K562 (cell line): ENCODE measurements around the gene THAP9. TPM values are rescaled to one million over a fixed set of nuclear protein-coding genes. Genes with fewer than 3 reads are reported as not detected.

Experiments used
- CHD1 ChIP-seq: fragments of 200-600 bp; sonication (generic); IDR thresholded peaks from one replicate; pipeline ENCODE4 v1.6.1; 2012; ENCODE audit warnings: mild to moderate bottlenecking, moderate library complexity, low read length, inconsistent platforms
- JUN ChIP-seq, 2 experiments: sonication (generic) in 1 of 2; formaldehyde crosslinking in 1 of 2; IDR thresholded peaks; 2 replicates each; pipeline versions ENCODE4 v1.6.1 to v1.8.0; 2012 to 2022; ENCODE audit warnings: borderline replicate concordance in 2 of 2, mild to moderate bottlenecking in 2 of 2, improper control_type of control experiment in 1 of 2, low read depth in 1 of 2, low read length in 1 of 2, missing genetic modification reagents in 1 of 2
- NBN ChIP-seq: fragments of 450-650 bp; IDR thresholded peaks from 2 replicates; pipeline ENCODE4 v1.6.1; 2016; ENCODE audit warnings: low read depth, mild to moderate bottlenecking
- SIN3A ChIP-seq, 2 experiments: fragments of 150-350 bp in 1 of 2; IDR thresholded peaks; 2 replicates each; pipeline ENCODE4 v1.6.1; 2011 to 2016; ENCODE audit warnings: borderline replicate concordance in 2 of 2, low read depth in 2 of 2, low read length in 2 of 2, mild to moderate bottlenecking in 2 of 2, moderate library complexity in 2 of 2; ENCODE audit not compliant: control insufficient read depth in 1 of 2
- SMARCA4 ChIP-seq: fragments of 450-650 bp; IDR thresholded peaks from 2 replicates; pipeline ENCODE4 v1.6.1; 2016
- TARDBP ChIP-seq: fragments of 450-650 bp; IDR thresholded peaks from 2 replicates; pipeline ENCODE4 v1.6.1; 2016
- ZNF282 ChIP-seq: sonication (generic); formaldehyde crosslinking; IDR thresholded peaks from 2 replicates; pipeline ENCODE4 v1.8.1; 2023; ENCODE audit warnings: missing genetic modification reagents
- ZNF639 ChIP-seq, 2 experiments: fragments of 200-800 bp in 1 of 2; sonication (Bioruptor generic) in 1 of 2; sonication (generic) in 1 of 2; formaldehyde crosslinking in 1 of 2; IDR thresholded peaks in 1 of 2; conservative IDR thresholded peaks in 1 of 2; 2 replicates each; pipeline versions ENCODE4 v1.5.0 to v1.6.1; 2016 to 2020; ENCODE audit warnings: missing compliant biosample characterization in 1 of 2, missing genetic modification characterization in 1 of 2, missing genetic modification reagents in 1 of 2
- polyA plus RNA-seq, 8 experiments: library from polyadenylated mRNA; depleted of rRNA in 4 of 8; stranded (reverse) in 5 of 8; unstranded in 3 of 8; fragments of >200 nt; fragmentation: Nextera tagmentation in 2 of 8; fragmentation: Illumina TruSeq in 1 of 8; extraction: Ambion mirVana in 2 of 8; extraction: Trizol in 1 of 8; gene quantifications; 2 replicates each; pipeline versions ENCODE4 v1.2.1 to v1.2.3, GENCODE V29; 2011 to 2014; ENCODE audit warnings: inconsistent platforms in 1 of 8, missing spikeins in 1 of 8
- total RNA-seq, 7 experiments: library from RNA; depleted of rRNA in 6 of 7; stranded (reverse); fragments of >200 nt in 6 of 7; fragmentation: Illumina TruSeq in 2 of 7; extraction: Trizol in 2 of 7; gene quantifications; 2 replicates each; pipeline versions ENCODE4 v1.2.1 to v1.2.3, GENCODE V29; 2011 to 2021; ENCODE audit warnings: low replicate concordance in 1 of 7
- TF ChIP-seq, protein P1 (sequence below): fragments of 450-650 bp; IDR thresholded peaks from 2 replicates; pipeline ENCODE4 v1.6.1; 2018; ENCODE audit not compliant: partially characterized antibody
- TF ChIP-seq, protein P2 (sequence below): sonication (generic); formaldehyde crosslinking; IDR thresholded peaks from 2 replicates; pipeline ENCODE4 v1.8.1; 2023; ENCODE audit warnings: mild to moderate bottlenecking, missing genetic modification reagents, moderate library complexity
- TF ChIP-seq, protein P3 (sequence below), 2 experiments: fragments of 450-650 bp; formaldehyde crosslinking in 1 of 2; IDR thresholded peaks; 2 replicates each; pipeline versions ENCODE4 v1.4.0 to v1.6.1; 2014 to 2020; ENCODE audit warnings: mild to moderate bottlenecking in 2 of 2, borderline replicate concordance in 1 of 2, low read depth in 1 of 2

The THAP9 gene
- total and polyA plus RNA-seq, 9 of the 15 experiments (the other 6 are each of a cell fraction or from before 2014, with no cell fraction given): 3.4 to 7.0 (median 5.4) TPM

GRCh38 chr4:82901183-82901718, 716 bp downstream of the THAP9 start (continued):
- TF ChIP-seq CHD1 (peak; percentile 91), ZNF639 (CRISPR knock-in tag; conservative IDR thresholded peaks at IDR 0.05 in 1 of 2, IDR thresholded peaks at IDR 0.05 in 1 of 2) (no peak), JUN (IDR thresholded peaks at IDR 0.05; ENCODE audit: borderline replicate concordance, low read depth, low read length) (no peak), JUN (CRISPR knock-in tag; IDR thresholded peaks at IDR 0.05; ENCODE audit: borderline replicate concordance) (no peak), ZNF282 (CRISPR knock-in tag) (no peak), TARDBP (no peak), NBN (peak; percentile 48; the same call in 1 of the 2 replicates), SMARCA4 (peak; percentile 39; the same call in 1 of the 2 replicates), SIN3A (IDR thresholded peaks at IDR 0.05; ENCODE audit: borderline replicate concordance in 2 of 2, control insufficient read depth in 1 of 2, low read depth in 2 of 2, low read length in 2 of 2) (peak in 1 of 2 experiments; percentile 28; a peak in 1 of 4 replicates)
- TF ChIP-seq, protein P1, sequence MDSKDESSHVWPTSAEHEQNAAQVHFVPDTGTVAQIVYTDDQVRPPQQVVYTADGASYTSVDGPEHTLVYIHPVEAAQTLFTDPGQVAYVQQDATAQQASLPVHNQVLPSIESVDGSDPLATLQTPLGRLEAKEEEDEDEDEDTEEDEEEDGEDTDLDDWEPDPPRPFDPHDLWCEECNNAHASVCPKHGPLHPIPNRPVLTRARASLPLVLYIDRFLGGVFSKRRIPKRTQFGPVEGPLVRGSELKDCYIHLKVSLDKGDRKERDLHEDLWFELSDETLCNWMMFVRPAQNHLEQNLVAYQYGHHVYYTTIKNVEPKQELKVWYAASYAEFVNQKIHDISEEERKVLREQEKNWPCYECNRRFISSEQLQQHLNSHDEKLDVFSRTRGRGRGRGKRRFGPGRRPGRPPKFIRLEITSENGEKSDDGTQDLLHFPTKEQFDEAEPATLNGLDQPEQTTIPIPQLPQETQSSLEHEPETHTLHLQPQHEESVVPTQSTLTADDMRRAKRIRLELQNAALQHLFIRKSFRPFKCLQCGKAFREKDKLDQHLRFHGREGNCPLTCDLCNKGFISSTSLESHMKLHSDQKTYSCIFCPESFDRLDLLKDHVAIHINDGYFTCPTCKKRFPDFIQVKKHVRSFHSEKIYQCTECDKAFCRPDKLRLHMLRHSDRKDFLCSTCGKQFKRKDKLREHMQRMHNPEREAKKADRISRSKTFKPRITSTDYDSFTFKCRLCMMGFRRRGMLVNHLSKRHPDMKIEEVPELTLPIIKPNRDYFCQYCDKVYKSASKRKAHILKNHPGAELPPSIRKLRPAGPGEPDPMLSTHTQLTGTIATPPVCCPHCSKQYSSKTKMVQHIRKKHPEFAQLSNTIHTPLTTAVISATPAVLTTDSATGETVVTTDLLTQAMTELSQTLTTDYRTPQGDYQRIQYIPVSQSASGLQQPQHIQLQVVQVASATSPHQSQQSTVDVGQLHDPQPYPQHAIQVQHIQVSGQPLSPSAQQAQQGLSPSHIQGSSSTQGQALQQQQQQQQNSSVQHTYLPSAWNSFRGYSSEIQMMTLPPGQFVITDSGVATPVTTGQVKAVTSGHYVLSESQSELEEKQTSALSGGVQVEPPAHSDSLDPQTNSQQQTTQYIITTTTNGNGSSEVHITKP: peak; percentile 64
- TF ChIP-seq, protein P2, sequence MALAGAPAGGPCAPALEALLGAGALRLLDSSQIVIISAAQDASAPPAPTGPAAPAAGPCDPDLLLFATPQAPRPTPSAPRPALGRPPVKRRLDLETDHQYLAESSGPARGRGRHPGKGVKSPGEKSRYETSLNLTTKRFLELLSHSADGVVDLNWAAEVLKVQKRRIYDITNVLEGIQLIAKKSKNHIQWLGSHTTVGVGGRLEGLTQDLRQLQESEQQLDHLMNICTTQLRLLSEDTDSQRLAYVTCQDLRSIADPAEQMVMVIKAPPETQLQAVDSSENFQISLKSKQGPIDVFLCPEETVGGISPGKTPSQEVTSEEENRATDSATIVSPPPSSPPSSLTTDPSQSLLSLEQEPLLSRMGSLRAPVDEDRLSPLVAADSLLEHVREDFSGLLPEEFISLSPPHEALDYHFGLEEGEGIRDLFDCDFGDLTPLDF (CRISPR knock-in tag): no peak
- TF ChIP-seq, protein P3, sequence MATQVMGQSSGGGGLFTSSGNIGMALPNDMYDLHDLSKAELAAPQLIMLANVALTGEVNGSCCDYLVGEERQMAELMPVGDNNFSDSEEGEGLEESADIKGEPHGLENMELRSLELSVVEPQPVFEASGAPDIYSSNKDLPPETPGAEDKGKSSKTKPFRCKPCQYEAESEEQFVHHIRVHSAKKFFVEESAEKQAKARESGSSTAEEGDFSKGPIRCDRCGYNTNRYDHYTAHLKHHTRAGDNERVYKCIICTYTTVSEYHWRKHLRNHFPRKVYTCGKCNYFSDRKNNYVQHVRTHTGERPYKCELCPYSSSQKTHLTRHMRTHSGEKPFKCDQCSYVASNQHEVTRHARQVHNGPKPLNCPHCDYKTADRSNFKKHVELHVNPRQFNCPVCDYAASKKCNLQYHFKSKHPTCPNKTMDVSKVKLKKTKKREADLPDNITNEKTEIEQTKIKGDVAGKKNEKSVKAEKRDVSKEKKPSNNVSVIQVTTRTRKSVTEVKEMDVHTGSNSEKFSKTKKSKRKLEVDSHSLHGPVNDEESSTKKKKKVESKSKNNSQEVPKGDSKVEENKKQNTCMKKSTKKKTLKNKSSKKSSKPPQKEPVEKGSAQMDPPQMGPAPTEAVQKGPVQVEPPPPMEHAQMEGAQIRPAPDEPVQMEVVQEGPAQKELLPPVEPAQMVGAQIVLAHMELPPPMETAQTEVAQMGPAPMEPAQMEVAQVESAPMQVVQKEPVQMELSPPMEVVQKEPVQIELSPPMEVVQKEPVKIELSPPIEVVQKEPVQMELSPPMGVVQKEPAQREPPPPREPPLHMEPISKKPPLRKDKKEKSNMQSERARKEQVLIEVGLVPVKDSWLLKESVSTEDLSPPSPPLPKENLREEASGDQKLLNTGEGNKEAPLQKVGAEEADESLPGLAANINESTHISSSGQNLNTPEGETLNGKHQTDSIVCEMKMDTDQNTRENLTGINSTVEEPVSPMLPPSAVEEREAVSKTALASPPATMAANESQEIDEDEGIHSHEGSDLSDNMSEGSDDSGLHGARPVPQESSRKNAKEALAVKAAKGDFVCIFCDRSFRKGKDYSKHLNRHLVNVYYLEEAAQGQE (IDR thresholded peaks at IDR 0.05; ENCODE audit: borderline replicate concordance): no peak
- TF ChIP-seq, protein P3 (CRISPR knock-in tag; IDR thresholded peaks at IDR 0.05; ENCODE audit: low read depth): 0 out of 2 replicates have a peak, but pooled peaks have one; percentile 1
